ENCODE measurements around the gene CAMTA1. TPM values are rescaled to one million over a fixed set of nuclear protein-coding genes. Genes with fewer than 3 reads are reported as not detected.

CAMTA1 gene
- total RNA-seq, 1 donor from 2014 or later = 268 TPM

GRCh38 chr1:7448986-7449385 is 663.7 kb downstream of the CAMTA1 start:
- peaks cover 7% of the 10 kb centered on the region for H3K27me3 Mint-ChIP-seq (ENCODE audit: insufficient read depth, low read depth)
- H4K20me1 ChIP-seq (ENCODE audit: low read depth) = no peaks in the 10 kb centered on the region
- no peaks in the 10 kb centered on the region for H3K9me3 Mint-ChIP-seq
- no peak overlapping the region for H3K9ac ChIP-seq
- no peak overlapping the region for H3K27ac ChIP-seq
- H3K27me3 ChIP-seq = no peaks in the 10 kb centered on the region
- no peak overlapping the region for H3K4me2 ChIP-seq
- no peaks in the 10 kb centered on the region for H3K36me3 ChIP-seq
- H3K4me3 ChIP-seq = no peak overlapping the region
- TF ChIP-seq, protein P1, sequence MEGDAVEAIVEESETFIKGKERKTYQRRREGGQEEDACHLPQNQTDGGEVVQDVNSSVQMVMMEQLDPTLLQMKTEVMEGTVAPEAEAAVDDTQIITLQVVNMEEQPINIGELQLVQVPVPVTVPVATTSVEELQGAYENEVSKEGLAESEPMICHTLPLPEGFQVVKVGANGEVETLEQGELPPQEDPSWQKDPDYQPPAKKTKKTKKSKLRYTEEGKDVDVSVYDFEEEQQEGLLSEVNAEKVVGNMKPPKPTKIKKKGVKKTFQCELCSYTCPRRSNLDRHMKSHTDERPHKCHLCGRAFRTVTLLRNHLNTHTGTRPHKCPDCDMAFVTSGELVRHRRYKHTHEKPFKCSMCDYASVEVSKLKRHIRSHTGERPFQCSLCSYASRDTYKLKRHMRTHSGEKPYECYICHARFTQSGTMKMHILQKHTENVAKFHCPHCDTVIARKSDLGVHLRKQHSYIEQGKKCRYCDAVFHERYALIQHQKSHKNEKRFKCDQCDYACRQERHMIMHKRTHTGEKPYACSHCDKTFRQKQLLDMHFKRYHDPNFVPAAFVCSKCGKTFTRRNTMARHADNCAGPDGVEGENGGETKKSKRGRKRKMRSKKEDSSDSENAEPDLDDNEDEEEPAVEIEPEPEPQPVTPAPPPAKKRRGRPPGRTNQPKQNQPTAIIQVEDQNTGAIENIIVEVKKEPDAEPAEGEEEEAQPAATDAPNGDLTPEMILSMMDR (IDR thresholded peaks at IDR 0.05) = no peak
- no peaks in the 10 kb centered on the region for H3K79me2 ChIP-seq (ENCODE audit: low read depth)
- no peak overlapping the region for H2AFZ ChIP-seq (replicated peaks)
- no peak overlapping the region for H3K27ac Mint-ChIP-seq
- H3K4me3 Mint-ChIP-seq = no peak overlapping the region
- no peaks in the 10 kb centered on the region for H3F3A ChIP-seq (ENCODE audit: low read depth)
- no peak for DNase-seq (ENCODE audit: low spot score)
- no peaks in the 10 kb centered on the region for H3K4me1 ChIP-seq
- peaks cover 12% of the 10 kb centered on the region for H3K4me1 Mint-ChIP-seq
- no peaks in the 10 kb centered on the region for H3K36me3 Mint-ChIP-seq
- H3K9me3 ChIP-seq (ENCODE audit: low read depth) = no peaks in the 10 kb centered on the region

- H3K4me3 Mint-ChIP-seq = no peak overlapping the region
- no peaks in the 10 kb centered on the region for H3K36me3 Mint-ChIP-seq
- Histone ChIP-seq H3K27me3 (no peaks in the 10 kb centered on the region), H3K4me3 (no peak overlapping the region), H4K20me1 (ENCODE audit: low read depth) (no peaks in the 10 kb centered on the region), H3K9ac (no peak overlapping the region), H3K4me2 (no peak overlapping the region), H3K4me1 (no peaks in the 10 kb centered on the region), H3F3A (ENCODE audit: low read depth) (no peaks in the 10 kb centered on the region), H3K27ac (no peak overlapping the region), H3K79me2 (ENCODE audit: low read depth) (no peaks in the 10 kb centered on the region), H3K36me3 (no peaks in the 10 kb centered on the region), H2AFZ (replicated peaks) (no peak overlapping the region), H3K9me3 (ENCODE audit: low read depth) (no peaks in the 10 kb centered on the region)
- peaks cover 13% of the 10 kb centered on the region for H3K4me1 Mint-ChIP-seq
- TF ChIP-seq, protein P1 (IDR thresholded peaks at IDR 0.05) = no peak
- TF ChIP-seq EZH2 (IDR thresholded peaks at IDR 0.05) (no peak), EZH2phosphoT487 (IDR thresholded peaks at IDR 0.05) (no peak)
- peaks cover 6% of the 10 kb centered on the region for H3K27me3 Mint-ChIP-seq (ENCODE audit: insufficient read depth, low read depth)
- H3K27ac Mint-ChIP-seq = no peak overlapping the region
- no peak for DNase-seq (ENCODE audit: low spot score)
- no peaks in the 10 kb centered on the region for H3K9me3 Mint-ChIP-seq
Measured at GRCh38 chr1:7449750-7450149, 664.5 kb downstream of the CAMTA1 start.

DNA sequence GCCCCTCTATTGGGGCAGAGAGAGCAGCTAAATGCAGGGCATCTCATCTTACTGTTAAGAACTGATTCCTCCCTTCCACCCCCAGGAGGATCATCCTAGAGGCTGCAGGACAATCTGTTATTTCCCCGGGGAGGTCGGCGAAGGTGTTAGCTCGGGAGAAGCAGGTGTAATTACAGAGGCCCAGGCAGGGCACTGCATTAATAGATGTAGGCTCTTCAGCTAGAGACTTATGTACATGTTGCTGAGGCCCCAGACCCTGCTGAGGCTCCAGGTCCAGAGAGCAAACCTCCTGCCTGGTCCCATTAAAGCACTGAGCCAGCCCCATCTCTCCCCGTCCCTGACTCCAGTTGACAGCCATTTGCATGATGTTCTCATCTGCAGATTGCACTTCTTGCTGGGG is 665.6 kb downstream of the CAMTA1 start:
- H3K27ac ChIP-seq = no peak overlapping the region
- Mint-ChIP-seq H3K4me1 (peaks cover 18% of the 10 kb centered on the region), H3K36me3 (no peaks in the 10 kb centered on the region), H3K9me3 (no peaks in the 10 kb centered on the region), H3K27ac (no peak overlapping the region), H3K4me3 (no peak overlapping the region), H3K27me3 (ENCODE audit: insufficient read depth, low read depth) (peaks cover 6% of the 10 kb centered on the region)
- no peaks in the 10 kb centered on the region for H3K27me3 ChIP-seq
- no peaks in the 10 kb centered on the region for H3K79me2 ChIP-seq (ENCODE audit: low read depth)
- H4K20me1 ChIP-seq (ENCODE audit: low read depth) = no peaks in the 10 kb centered on the region
- no peak overlapping the region for H3K4me2 ChIP-seq
- no peak for DNase-seq (ENCODE audit: low spot score)
- H3K4me1 ChIP-seq = no peaks in the 10 kb centered on the region
- H3K9me3 ChIP-seq (ENCODE audit: low read depth) = no peaks in the 10 kb centered on the region
- no peak for TF ChIP-seq EZH2 (IDR thresholded peaks at IDR 0.05)
- no peak for TF ChIP-seq EZH2phosphoT487 (IDR thresholded peaks at IDR 0.05)
- TF ChIP-seq, protein P1 (IDR thresholded peaks at IDR 0.05) = no peak
- H2AFZ ChIP-seq (replicated peaks) = no peak overlapping the region
- no peaks in the 10 kb centered on the region for H3F3A ChIP-seq (ENCODE audit: low read depth)
- H3K4me3 ChIP-seq = no peak overlapping the region
- H3K9ac ChIP-seq = no peak overlapping the region
- no peaks in the 10 kb centered on the region for H3K36me3 ChIP-seq

GRCh38 chr1:7453038-7453437 is 667.8 kb downstream of the CAMTA1 start:
- Histone ChIP-seq H3K36me3 (no peaks in the 10 kb centered on the region), H3K27me3 (no peaks in the 10 kb centered on the region), H4K20me1 (ENCODE audit: low read depth) (no peaks in the 10 kb centered on the region), H3F3A (ENCODE audit: low read depth) (no peaks in the 10 kb centered on the region), H3K79me2 (ENCODE audit: low read depth) (no peaks in the 10 kb centered on the region), H3K27ac (no peak overlapping the region), H3K4me1 (peaks cover 5% of the 10 kb centered on the region), H3K9ac (no peak overlapping the region), H3K4me2 (no peak overlapping the region), H2AFZ (replicated peaks) (no peak overlapping the region), H3K9me3 (ENCODE audit: low read depth) (no peaks in the 10 kb centered on the region), H3K4me3 (no peak overlapping the region)
- H3K9me3 Mint-ChIP-seq = no peaks in the 10 kb centered on the region
- H3K4me3 Mint-ChIP-seq = no peak overlapping the region
- H3K27me3 Mint-ChIP-seq (ENCODE audit: insufficient read depth, low read depth) = peaks cover 6% of the 10 kb centered on the region
- H3K36me3 Mint-ChIP-seq = no peaks in the 10 kb centered on the region
- peaks cover 24% of the 10 kb centered on the region for H3K4me1 Mint-ChIP-seq
- no peak for TF ChIP-seq EZH2 (IDR thresholded peaks at IDR 0.05)
- no peak for TF ChIP-seq EZH2phosphoT487 (IDR thresholded peaks at IDR 0.05)
- TF ChIP-seq, protein P1 (IDR thresholded peaks at IDR 0.05) = no peak
- H3K27ac Mint-ChIP-seq = no peak overlapping the region
- no peak for DNase-seq (ENCODE audit: low spot score)

Data from neural progenitor cell (in vitro differentiated cells).